Keratinocyte (primary cell): ENCODE data around the gene CFAP100. TPM values are rescaled to one million over a fixed set of nuclear protein-coding genes. Genes with fewer than 3 reads are reported as not detected.

Source experiments
- DNase-seq: peaks from one replicate; pipeline ENCODE4 v3.0.0-alpha.2; 2011; ENCODE audit warnings: low read depth, missing footprints, low spot score
- FAIRE-seq: peaks from 2 replicates; lab custom pipeline; 2011; peaks lifted over from hg19 to GRCh38; lab: Jason Lieb, UNC
- H2AFZ ChIP-seq: 2 replicates; pipeline ENCODE4 v1.6.0; 2012; ENCODE audit warnings: low read length, control low read depth, inconsistent platforms; ENCODE audit not compliant: control insufficient read depth
- H3K27ac ChIP-seq: 2 replicates; pipeline ENCODE4 v1.5.1; 2011; ENCODE audit warnings: low read length; ENCODE audit not compliant: control insufficient read depth, insufficient read depth
- H3K27me3 ChIP-seq: 3 replicates; pipeline ENCODE4 v1.6.0; 2011; ENCODE audit warnings: low read length; ENCODE audit not compliant: control insufficient read depth, insufficient read depth; ENCODE audit errors: extremely low read depth
- H3K36me3 ChIP-seq, 2 experiments: 2 replicates in 1 of 2; 3 replicates in 1 of 2; pipeline ENCODE4 v1.5.1; 2011; ENCODE audit warnings: low read length in 2 of 2, mild to moderate bottlenecking in 1 of 2; ENCODE audit not compliant: control insufficient read depth in 2 of 2, insufficient read depth in 2 of 2; ENCODE audit errors: extremely low read depth in 1 of 2
- H3K4me1 ChIP-seq: 3 replicates; pipeline ENCODE4 v1.5.1; 2011; ENCODE audit warnings: low read length; ENCODE audit not compliant: control insufficient read depth, insufficient read depth; ENCODE audit errors: extremely low read depth
- H3K4me2 ChIP-seq: 3 replicates; pipeline ENCODE4 v1.6.0; 2011; ENCODE audit warnings: low read depth, low read length; ENCODE audit not compliant: control insufficient read depth, insufficient read depth; ENCODE audit errors: extremely low read depth
- H3K4me3 ChIP-seq, 3 experiments: fragments of 200-600 bp in 1 of 3; sonication (generic) in 1 of 3; 2 replicates in 2 of 3; 3 replicates in 1 of 3; pipeline ENCODE4 v1.5.1; 2011 to 2016; ENCODE audit warnings: low read length in 3 of 3, mild to moderate bottlenecking in 3 of 3, control low read depth in 2 of 3, inconsistent platforms in 1 of 3, low read depth in 1 of 3, mixed read lengths in 1 of 3, mixed run types in 1 of 3, moderate library complexity in 1 of 3; ENCODE audit not compliant: control insufficient read depth in 2 of 3, insufficient read depth in 2 of 3; ENCODE audit errors: extremely low read depth in 1 of 3
- H3K79me2 ChIP-seq: 2 replicates; pipeline ENCODE4 v1.6.0; 2012; ENCODE audit warnings: low read length; ENCODE audit not compliant: control insufficient read depth, insufficient read depth
- H3K9ac ChIP-seq: 3 replicates; pipeline ENCODE4 v1.6.0; 2011; ENCODE audit warnings: low read length; ENCODE audit not compliant: control insufficient read depth, insufficient read depth; ENCODE audit errors: extremely low read depth
- H3K9me1 ChIP-seq: 3 replicates; pipeline ENCODE4 v1.6.0; 2011; ENCODE audit warnings: low read length; ENCODE audit not compliant: control insufficient read depth, insufficient read depth; ENCODE audit errors: extremely low read depth
- H3K9me3 ChIP-seq: 2 replicates; pipeline ENCODE4 v1.5.1; 2012; ENCODE audit warnings: low read depth, low read length; ENCODE audit not compliant: control insufficient read depth
- H4K20me1 ChIP-seq: 3 replicates; pipeline ENCODE4 v1.6.0; 2011; ENCODE audit warnings: low read length; ENCODE audit not compliant: control insufficient read depth, insufficient read depth; ENCODE audit errors: extremely low read depth
- CTCF ChIP-seq, 3 experiments: IDR thresholded peaks in 1 of 3; conservative IDR thresholded peaks in 1 of 3; optimal IDR thresholded peaks in 1 of 3; 2 replicates in 2 of 3; 3 replicates in 1 of 3; pipeline versions ENCODE3 to v1.5.1; 2011; ENCODE audit warnings: low read length in 3 of 3, mild to moderate bottlenecking in 3 of 3, moderate library complexity in 2 of 3, control low read depth in 1 of 3, inconsistent platforms in 1 of 3; ENCODE audit not compliant: insufficient read depth in 2 of 3; ENCODE audit errors: extremely low read depth in 1 of 3
- EZH2 ChIP-seq: IDR thresholded peaks from one replicate; pipeline ENCODE4 v1.6.1; 2012; ENCODE audit warnings: inconsistent platforms, mild to moderate bottlenecking, low read length, moderate library complexity
- dilution Hi-C: fragments of 300-500 bp; cut with MboI; formaldehyde crosslinking; loops from one replicate; pipeline ENCODE4 v1.7.0; 2020; ENCODE audit warnings: low sequenced_read_pairs; ENCODE audit not compliant: extremely low pct_ligation_motif_present
- polyA plus RNA-seq, 5 experiments: library from polyadenylated mRNA; depleted of rRNA in 3 of 5; stranded (reverse) in 3 of 5; stranded (forward) in 1 of 5; unstranded in 1 of 5; fragments of >200 nt; gene quantifications; 1 replicate in 1 of 5; 2 replicates in 3 of 5; 3 replicates in 1 of 5; pipeline versions ENCODE4 v1.2.1 to v1.2.3, GENCODE V29; 2011 to 2012; ENCODE audit warnings: missing spikeins in 2 of 5, low read depth in 1 of 5, low replicate concordance in 1 of 5

The CFAP100 gene
- polyA plus RNA-seq, 1 donor (not counting 4 experiments of a cell fraction or from before 2014, with no cell fraction given), result not detected

- FAIRE-seq, result no peak
Observed at GRCh38 chr3:126391631-126392030, 3.1 kb upstream of the CFAP100 start.

GRCh38 chr3:126392246-126392645, 2.5 kb upstream of the CFAP100 start:
- Histone ChIP-seq H3K36me3 (no peaks in the 10 kb centered on the region), H3K27ac (no peak overlapping the region), H3K4me1 (peaks cover 2% of the 10 kb centered on the region), H3K27me3 (peaks cover 54% of the 10 kb centered on the region), H3K79me2 (no peaks in the 10 kb centered on the region), H3K9ac (no peak overlapping the region), H3K9me3 (no peaks in the 10 kb centered on the region), H3K9me1 (no peaks in the 10 kb centered on the region), H2AFZ (no peak overlapping the region), H3K4me3 (no peak overlapping the region), H3K4me2 (no peak overlapping the region), H4K20me1 (no peaks in the 10 kb centered on the region)
- DNase-seq, result no peak
- dilution Hi-C loops, result no loop called here
- no peak for TF ChIP-seq CTCF (optimal IDR thresholded peaks at IDR 0.05 in 1 of 3, IDR thresholded peaks at IDR 0.05 in 1 of 3, conservative IDR thresholded peaks at IDR 0.05 in 1 of 3; ENCODE audit: extremely low read depth in 1 of 3, insufficient read depth in 2 of 3, low read length in 3 of 3)
- TF ChIP-seq EZH2, result no peak
- FAIRE-seq, result no peak

More at GRCh38 chr3:126391631-126392030, 3.1 kb upstream of the CFAP100 start:
- Histone ChIP-seq H3K4me1 (peaks cover 2% of the 10 kb centered on the region), H3K9me1 (no peaks in the 10 kb centered on the region), H4K20me1 (no peaks in the 10 kb centered on the region), H3K27me3 (peaks cover 54% of the 10 kb centered on the region), H3K36me3 (no peaks in the 10 kb centered on the region), H3K9ac (no peak overlapping the region), H2AFZ (no peak overlapping the region), H3K79me2 (no peaks in the 10 kb centered on the region), H3K4me2 (no peak overlapping the region), H3K9me3 (no peaks in the 10 kb centered on the region), H3K4me3 (no peak overlapping the region), H3K27ac (no peak overlapping the region)
- no peak for DNase-seq
- TF ChIP-seq CTCF (optimal IDR thresholded peaks at IDR 0.05 in 1 of 3, IDR thresholded peaks at IDR 0.05 in 1 of 3, conservative IDR thresholded peaks at IDR 0.05 in 1 of 3; ENCODE audit: extremely low read depth in 1 of 3, insufficient read depth in 2 of 3, low read length in 3 of 3), result no peak
- TF ChIP-seq EZH2, result no peak
- dilution Hi-C loops, result no loop called here
